Left ventricle myocardium inferior (tissue), 1 donor: ENCODE measurements around the gene GPD2. TPM values are rescaled to one million over a fixed set of nuclear protein-coding genes. Genes with fewer than 3 reads are reported as not detected.

Experiments
- DNase-seq: peaks from one replicate; pipeline ENCODE4 v3.0.0-alpha.2; 2020
- H3K27ac ChIP-seq: fragments of 200-600 bp; replicated peaks from 2 replicates; pipeline ENCODE4 v1.8.0; 2021
- H3K27me3 ChIP-seq: fragments of 200-600 bp; 2 replicates; pipeline ENCODE4 v1.8.0; 2021; ENCODE audit warnings: low read depth
- H3K36me3 ChIP-seq: fragments of 200-600 bp; 2 replicates; pipeline ENCODE4 v1.8.0; 2021
- H3K4me1 ChIP-seq: fragments of 200-600 bp; 2 replicates; pipeline ENCODE4 v1.8.0; 2021
- H3K4me3 ChIP-seq: fragments of 200-600 bp; 2 replicates; pipeline ENCODE4 v1.8.0; 2021; ENCODE audit warnings: mild to moderate bottlenecking, moderate library complexity
- H3K9me3 ChIP-seq: fragments of 200-600 bp; replicated peaks from 2 replicates; pipeline ENCODE4 v1.8.0; 2021
- CTCF ChIP-seq: fragments of 200-600 bp; IDR thresholded peaks from 2 replicates; pipeline ENCODE4 v1.8.0; 2021; ENCODE audit warnings: antibody characterized with exemption, mild to moderate bottlenecking, borderline replicate concordance
- intact Hi-C: fragments of 100-400 bp; cut with micrococcal nuclease; formaldehyde crosslinking; loops from one replicate; pipeline ENCODE4 v1.11.0; 2022
- total RNA-seq: library from RNA; stranded (reverse); fragmentation: NEBNext Ultra II Directional; extraction: Animal tissue kit (Norgen Biotek cat#: 25700); gene quantifications from one replicate; pipeline ENCODE4 v1.2.1, GENCODE V29; 2021
- donor health status: DM: no; HTN: yes; CAD: no; lungs with severe emphysema.

Gene GPD2
- total RNA-seq, 1 donor from 2014 or later: 14.4 TPM

- DNase-seq: no peak
- H3K27ac ChIP-seq: peak overlapping the region; percentile 92
- no peaks in the 10 kb centered on the region for H3K9me3 ChIP-seq
- no peak for TF ChIP-seq CTCF
- intact Hi-C loops: loop anchor here (5.0 to 10.0 kb wide), 2 partner anchors 47 to 1665 kb away; no protein-coding TSS in a partner anchor
- no peaks in the 10 kb centered on the region for H3K36me3 ChIP-seq
- peaks cover 12% of the 10 kb centered on the region for H3K4me1 ChIP-seq
- peak overlapping the region; percentile 81 for H3K4me3 ChIP-seq
- H3K27me3 ChIP-seq: no peaks in the 10 kb centered on the region
These were observed 36.8 kb upstream of the GPD2 start for GRCh38 chr2:156399224-156399949.

- no peak for TF ChIP-seq CTCF
- no peaks in the 10 kb centered on the region for H3K36me3 ChIP-seq
- no peaks in the 10 kb centered on the region for H3K27me3 ChIP-seq
- H3K27ac ChIP-seq: peak overlapping the region; percentile 92
- H3K4me3 ChIP-seq: peak overlapping the region; percentile 81
- intact Hi-C loops: loop anchor here (5.0 to 10.0 kb wide), 3 partner anchors 48 to 1665 kb away; partner anchors contain the start of gene NR4A2
- DNase-seq: peak; percentile 80
- peaks cover 12% of the 10 kb centered on the region for H3K4me1 ChIP-seq
- no peaks in the 10 kb centered on the region for H3K9me3 ChIP-seq
These were observed 36.1 kb upstream of the GPD2 start for GRCh38 chr2:156399950-156400705.

- H3K27me3 ChIP-seq: no peaks in the 10 kb centered on the region
- intact Hi-C loops: loop anchor here (10.0 kb wide), 1 partner anchor 66 kb away; the partner anchor contains the start of gene NR4A2
- peak overlapping the region; percentile 81 for H3K4me3 ChIP-seq
- TF ChIP-seq CTCF: no peak
- H3K27ac ChIP-seq: peak overlapping the region; percentile 92
- H3K36me3 ChIP-seq: no peaks in the 10 kb centered on the region
- H3K4me1 ChIP-seq: peaks cover 12% of the 10 kb centered on the region
- no peaks in the 10 kb centered on the region for H3K9me3 ChIP-seq
- peak; percentile 50 for DNase-seq
These were observed 35.2 kb upstream of the GPD2 start for GRCh38 chr2:156400706-156401678.

- peak overlapping the region; percentile 92 for H3K27ac ChIP-seq
- no peaks in the 10 kb centered on the region for H3K9me3 ChIP-seq
- no peak overlapping the region for H3K4me3 ChIP-seq
- no peak for TF ChIP-seq CTCF
- H3K36me3 ChIP-seq: no peaks in the 10 kb centered on the region
- peaks cover 12% of the 10 kb centered on the region for H3K4me1 ChIP-seq
- intact Hi-C loops: loop anchor here (10.0 kb wide), 1 partner anchor 67 kb away; the partner anchor contains the start of gene NR4A2
- no peaks in the 10 kb centered on the region for H3K27me3 ChIP-seq
- DNase-seq: no peak
These were observed 34.3 kb upstream of the GPD2 start for GRCh38 chr2:156401861-156402260.

- no peaks in the 10 kb centered on the region for H3K27me3 ChIP-seq
These were observed 30.6 kb upstream of the GPD2 start for GRCh38 chr2:156405586-156405985.

More at GRCh38 chr2:156405586-156405985, 30.6 kb upstream of the GPD2 start:
- DNase-seq: no peak
- intact Hi-C loops: loop anchor here (10.0 kb wide), 1 partner anchor 71 kb away; the partner anchor contains the start of gene NR4A2
- no peak overlapping the region for H3K27ac ChIP-seq
- TF ChIP-seq CTCF: no peak
- no peaks in the 10 kb centered on the region for H3K4me1 ChIP-seq
- no peak overlapping the region for H3K4me3 ChIP-seq
- H3K9me3 ChIP-seq: no peaks in the 10 kb centered on the region
- no peaks in the 10 kb centered on the region for H3K36me3 ChIP-seq
